ENCODE data around the gene USP13. TPM values are rescaled to one million over a fixed set of nuclear protein-coding genes. Genes with fewer than 3 reads are reported as not detected.

Gene USP13
- total and polyA plus RNA-seq, 4 donors: 2.4 to 7.3 (median 4.2) TPM

GRCh38 chr3:179788996-179789395 is 136.2 kb downstream of the USP13 start:
- no peak for DNase-seq (ENCODE audit: low spot score)
- Histone ChIP-seq H3K27me3 (ENCODE audit: control insufficient read depth in 4 of 4, insufficient read depth in 4 of 4, low read length in 3 of 4) (no peaks in the 10 kb centered on the region), H3K9ac (ENCODE audit: low read depth in 1 of 2, low read length in 2 of 2) (no peak overlapping the region), H3K4me3 (ENCODE audit: low read depth in 1 of 3, low read length in 3 of 3) (no peak overlapping the region), H3K36me3 (ENCODE audit: control insufficient read depth in 4 of 4, insufficient read depth in 3 of 4, low read depth in 1 of 4, low read length in 3 of 4) (peaks cover 0 to 3% (median 1%) of the 10 kb centered on the region in 4 donors), H3K27ac (ENCODE audit: low read depth in 1 of 2, low read length in 2 of 2) (no peak overlapping the region), H3K4me1 (ENCODE audit: control insufficient read depth in 4 of 4, insufficient read depth in 4 of 4, low read length in 3 of 4) (no peaks in the 10 kb centered on the region), H3K9me3 (ENCODE audit: control insufficient read depth in 4 of 4, low read length in 3 of 4) (no peaks in the 10 kb centered on the region)
- no peak for TF ChIP-seq YY1 (IDR thresholded peaks at IDR 0.05)
- no peak for TF ChIP-seq SP1 (IDR thresholded peaks at IDR 0.05)
- TF ChIP-seq ATF3 (IDR thresholded peaks at IDR 0.05): no peak
- no peak for TF ChIP-seq FOXA1 (IDR thresholded peaks at IDR 0.05)
- TF ChIP-seq JUND (IDR thresholded peaks at IDR 0.05): no peak
- no peak for TF ChIP-seq MAX (IDR thresholded peaks at IDR 0.05)
- TF ChIP-seq TAF1 (conservative IDR thresholded peaks at IDR 0.05): no peak
- no peak for TF ChIP-seq REST (IDR thresholded peaks at IDR 0.05)
- TF ChIP-seq HNF4G (IDR thresholded peaks at IDR 0.05): no peak
- no peak for TF ChIP-seq NR2F2 (IDR thresholded peaks at IDR 0.05)
- no peak for TF ChIP-seq RAD21 (IDR thresholded peaks at IDR 0.05)
- no peak for TF ChIP-seq GABPA (IDR thresholded peaks at IDR 0.05 in 1 of 2, conservative IDR thresholded peaks at IDR 0.05 in 1 of 2)
- no peak for TF ChIP-seq FOXA2 (IDR thresholded peaks at IDR 0.05)
- no peak for TF ChIP-seq RXRA (IDR thresholded peaks at IDR 0.05)
- no peak for TF ChIP-seq ZBTB33 (IDR thresholded peaks at IDR 0.05)
- no peak for TF ChIP-seq CTCF (IDR thresholded peaks at IDR 0.05; ENCODE audit: low read depth, low read length, missing input control)
- TF ChIP-seq HNF4A (conservative IDR thresholded peaks at IDR 0.05): no peak
- TF ChIP-seq EGR1 (IDR thresholded peaks at IDR 0.05; ENCODE audit: low read depth in 2 of 2): no peak
- WGBS: 98% methylated on average over 1 of the region's 1 CpG
